Left lung (tissue), 10 donors: Measurements from ENCODE around the gene ILF3. TPM values are rescaled to one million over a fixed set of nuclear protein-coding genes. Genes with fewer than 3 reads are reported as not detected.
A peak's percentile ranks its signal among the peaks of the same experiment; 100 is the strongest.

Experiments
- ATAC-seq: fragments of 200-7000 bp; cut with Tn5 transposase; one replicate; pipeline ENCODE4 v1.9.1; 2020; ENCODE audit warnings: moderate library complexity
- DNase-seq, 4 donors: peaks; one replicate each; pipeline ENCODE4 v3.0.0-alpha.2; 2013 to 2020
- H3K27ac ChIP-seq, 2 donors: fragments of 200-600 bp; sonication (generic) in 1 of 2; one replicate each; pipeline versions ENCODE4 v1.5.0 to v1.8.0; 2020 to 2021
- H3K27me3 ChIP-seq, 2 donors: fragments of 200-600 bp; sonication (generic) in 1 of 2; one replicate each; pipeline versions ENCODE4 v1.5.0 to v1.8.0; 2020 to 2021
- H3K36me3 ChIP-seq, 2 donors: fragments of 200-600 bp; sonication (generic) in 1 of 2; one replicate each; pipeline versions ENCODE4 v1.5.0 to v1.8.0; 2020 to 2021
- H3K4me1 ChIP-seq, 2 donors: fragments of 200-600 bp; one replicate each; pipeline ENCODE4 v1.8.0; 2021
- H3K4me3 ChIP-seq, 2 donors: fragments of 200-600 bp; sonication (generic) in 1 of 2; one replicate each; pipeline versions ENCODE4 v1.5.0 to v1.8.0; 2020 to 2021; ENCODE audit warnings: mild to moderate bottlenecking in 1 of 2
- H3K9me3 ChIP-seq, 2 donors: fragments of 200-600 bp; sonication (generic) in 1 of 2; one replicate each; pipeline versions ENCODE4 v1.5.0 to v1.8.0; 2020 to 2021
- CTCF ChIP-seq, 2 donors: fragments of 200-600 bp; sonication (generic) in 1 of 2; IDR thresholded peaks; one replicate each; pipeline versions ENCODE4 v1.5.0 to v1.8.0; 2021; ENCODE audit warnings: antibody characterized with exemption in 2 of 2
- intact Hi-C, 2 donors: fragments of 100-400 bp; cut with DNase I; formaldehyde crosslinking; loops; one replicate each; pipeline versions ENCODE4 v1.11.2 to v1.14.2; 2022
- polyA plus RNA-seq, 6 donors: library from polyadenylated mRNA; unstranded; fragments of 120-200 nt; gene quantifications; one replicate each; pipeline ENCODE4 v1.2.1, GENCODE V29; 2013; ENCODE audit not compliant: insufficient read length in 6 of 6
- total RNA-seq, 2 donors: library from RNA; stranded (reverse); fragmentation: NEBNext Ultra II Directional; extraction: Animal tissue kit (Norgen Biotek cat#: 25700); gene quantifications; one replicate each; pipeline ENCODE4 v1.2.1, GENCODE V29; 2021
- donor health status: DM: no; HTN: yes; CAD: no.
- donor health status: DM: no; HTN: no; CAD: no.

Gene ILF3
- total and polyA plus RNA-seq, 8 donors = 161 to 357 (median 298) TPM

DNA sequence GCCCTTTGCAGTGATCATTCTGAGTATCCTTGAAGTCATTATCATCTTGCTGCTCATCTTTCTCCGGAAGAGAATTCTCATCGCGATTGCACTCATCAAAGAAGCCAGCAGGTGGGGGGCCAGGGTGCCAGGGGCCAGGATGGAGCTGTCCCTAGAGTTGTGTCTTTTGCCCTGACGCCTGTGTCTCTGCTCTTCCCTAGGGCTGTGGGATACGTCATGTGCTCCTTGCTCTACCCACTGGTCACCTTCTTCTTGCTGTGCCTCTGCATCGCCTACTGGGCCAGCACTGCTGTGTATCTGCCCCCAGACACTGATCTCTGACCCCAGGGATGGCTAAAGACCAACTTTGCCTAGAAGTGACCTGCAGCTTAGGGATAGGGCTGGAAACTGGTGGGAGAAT, 19.2 kb upstream of the ILF3 start:
- H3K4me1 ChIP-seq = peaks cover 0 to 46% of the 10 kb centered on the region in 2 donors
- no peaks in the 10 kb centered on the region for H3K27me3 ChIP-seq
- intact Hi-C loops = no loop called here
- no peak for TF ChIP-seq CTCF (IDR thresholded peaks at IDR 0.05)
- H3K36me3 ChIP-seq = peaks cover 0 to 100% of the 10 kb centered on the region in 2 donors
- no peak overlapping the region for H3K4me3 ChIP-seq
- no peak for DNase-seq
- H3K27ac ChIP-seq = peak overlapping the region in 1 of 2 donors; percentile 57
- no peak for ATAC-seq
- H3K9me3 ChIP-seq = no peaks in the 10 kb centered on the region

- H3K27me3 ChIP-seq = no peaks in the 10 kb centered on the region
- no peak for TF ChIP-seq CTCF (IDR thresholded peaks at IDR 0.05)
- peaks cover 0 to 100% of the 10 kb centered on the region in 2 donors for H3K36me3 ChIP-seq
- intact Hi-C loops = no loop called here
- no peaks in the 10 kb centered on the region for H3K9me3 ChIP-seq
- DNase-seq (no peak), ATAC-seq (no peak)
- H3K4me3 ChIP-seq = no peak overlapping the region
- H3K4me1 ChIP-seq = peaks cover 0 to 51% of the 10 kb centered on the region in 2 donors
- peak overlapping the region in 1 of 2 donors; percentile 57 for H3K27ac ChIP-seq
Measured at GRCh38 chr19:10636304-10636972, 17.7 kb upstream of the ILF3 start.

DNA sequence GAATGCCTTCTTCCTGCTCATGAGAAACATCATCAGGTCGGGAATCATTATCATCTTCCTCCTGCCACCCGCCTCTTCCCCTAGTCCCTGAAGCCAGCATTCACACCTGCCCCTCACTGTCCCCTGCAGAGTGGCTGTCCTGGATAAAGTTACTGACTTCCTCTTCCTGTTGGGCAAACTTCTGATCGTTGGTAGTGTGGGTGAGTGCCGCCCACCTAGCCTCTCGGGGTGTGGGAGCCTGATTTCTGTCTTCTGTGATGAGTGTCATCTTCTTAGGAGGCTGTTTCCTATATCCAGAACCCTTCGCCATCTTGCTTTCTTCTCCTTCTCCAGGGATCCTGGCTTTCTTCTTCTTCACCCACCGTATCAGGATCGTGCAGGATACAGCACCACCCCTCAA, 16.3 kb upstream of the ILF3 start:
- no peak for DNase-seq
- peak overlapping the region in 1 of 2 donors; percentile 55 for H3K27ac ChIP-seq
- peaks cover 0 to 100% of the 10 kb centered on the region in 2 donors for H3K36me3 ChIP-seq
- no peak overlapping the region for H3K4me3 ChIP-seq
- no peaks in the 10 kb centered on the region for H3K27me3 ChIP-seq
- H3K4me1 ChIP-seq = peaks cover 0 to 52% of the 10 kb centered on the region in 2 donors
- no peak for ATAC-seq
- H3K9me3 ChIP-seq = no peaks in the 10 kb centered on the region
- TF ChIP-seq CTCF (IDR thresholded peaks at IDR 0.05) = no peak
- intact Hi-C loops = no loop called here

DNA sequence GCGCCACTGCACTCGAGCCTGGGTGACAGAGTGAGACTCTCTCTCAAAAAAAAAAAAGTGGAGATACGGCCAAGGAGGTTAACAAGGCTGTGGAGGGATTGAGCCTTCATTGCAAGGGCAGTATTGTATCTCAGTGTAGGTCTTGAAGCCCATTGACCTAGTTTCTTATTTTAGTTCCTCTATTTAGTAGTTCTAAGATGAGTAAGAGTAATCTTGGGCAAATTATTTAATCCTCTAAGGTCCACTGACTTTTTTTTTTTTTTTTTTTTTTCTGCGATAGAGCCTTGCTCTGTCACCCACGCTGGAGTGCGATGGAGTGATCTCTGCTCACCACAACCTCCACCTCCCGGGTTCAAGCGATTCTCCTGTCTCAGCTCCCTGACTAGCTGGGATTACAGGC, 14.3 kb upstream of the ILF3 start:
- Histone ChIP-seq H3K36me3 (peaks cover 0 to 96% of the 10 kb centered on the region in 2 donors), H3K9me3 (no peaks in the 10 kb centered on the region), H3K27ac (peak overlapping the region in 1 of 2 donors; percentile 75), H3K4me3 (no peak overlapping the region), H3K27me3 (no peaks in the 10 kb centered on the region), H3K4me1 (peaks cover 4 to 71% of the 10 kb centered on the region in 2 donors)
- TF ChIP-seq CTCF (IDR thresholded peaks at IDR 0.05) = no peak
- DNase-seq (no peak), ATAC-seq (peak; percentile 52)
- intact Hi-C loops = loop anchor here in 1 of 2 donors (10.0 kb wide), 1 partner anchor 55 kb away; the partner anchor contains the start of gene AP1M2

- TF ChIP-seq CTCF (IDR thresholded peaks at IDR 0.05) = no peak
- Histone ChIP-seq H3K9me3 (no peaks in the 10 kb centered on the region), H3K4me1 (peaks cover 4 to 68% of the 10 kb centered on the region in 2 donors), H3K36me3 (peaks cover 0 to 91% of the 10 kb centered on the region in 2 donors), H3K4me3 (no peak overlapping the region), H3K27ac (no peak overlapping the region), H3K27me3 (no peaks in the 10 kb centered on the region)
- intact Hi-C loops = loop anchor here in 1 of 2 donors (10.0 kb wide), 1 partner anchor 56 kb away; the partner anchor contains the start of gene AP1M2
- ATAC-seq (no peak), DNase-seq (no peak)
Measured at GRCh38 chr19:10640361-10640760, 13.8 kb upstream of the ILF3 start.
